DMS 273 (cell line): Measurements from ENCODE around the gene CCN5.
A peak's percentile ranks its signal among the peaks of the same experiment; 100 is the strongest.
"Not testable (repeated sequence)": the region's sequence is repeated elsewhere in the genome, so short reads cannot be mapped to it uniquely, and the experiment has no call there.

Experiments
- DNase-seq: peaks from one replicate; lab custom pipeline; 2025; ENCODE audit not compliant: unreplicated experiment; lab: John Stamatoyannopoulos, UW

The CCN5 gene

GRCh38 chr20:44694159-44694558 is 21.0 kb upstream of the CCN5 start:
- DNase-seq, result no peak

DNA sequence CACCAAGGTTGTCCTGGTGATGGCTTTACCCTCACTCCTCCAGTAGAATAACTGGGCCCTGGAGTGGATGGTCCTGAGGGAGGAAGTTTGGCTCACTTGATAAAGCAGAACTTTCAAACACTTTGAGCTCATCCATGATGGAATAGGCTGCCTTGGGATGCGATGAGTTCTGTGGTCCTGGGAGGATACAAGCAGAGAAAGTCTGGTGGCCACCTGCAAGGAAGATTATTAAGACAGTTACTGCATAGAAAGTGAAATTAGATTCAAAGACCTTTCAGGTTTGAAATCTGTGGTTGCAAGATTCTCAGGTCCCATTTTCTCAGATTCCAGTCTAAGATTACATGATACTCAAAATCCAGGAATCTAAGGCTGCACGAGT is 19.9 kb upstream of the CCN5 start:
- DNase-seq, result no peak

GRCh38 chr20:44695674-44696300 is 19.4 kb upstream of the CCN5 start:
- peak; percentile 68 for DNase-seq

GRCh38 chr20:44696315-44696714 is 18.9 kb upstream of the CCN5 start:
- peak; percentile 54 for DNase-seq

DNA sequence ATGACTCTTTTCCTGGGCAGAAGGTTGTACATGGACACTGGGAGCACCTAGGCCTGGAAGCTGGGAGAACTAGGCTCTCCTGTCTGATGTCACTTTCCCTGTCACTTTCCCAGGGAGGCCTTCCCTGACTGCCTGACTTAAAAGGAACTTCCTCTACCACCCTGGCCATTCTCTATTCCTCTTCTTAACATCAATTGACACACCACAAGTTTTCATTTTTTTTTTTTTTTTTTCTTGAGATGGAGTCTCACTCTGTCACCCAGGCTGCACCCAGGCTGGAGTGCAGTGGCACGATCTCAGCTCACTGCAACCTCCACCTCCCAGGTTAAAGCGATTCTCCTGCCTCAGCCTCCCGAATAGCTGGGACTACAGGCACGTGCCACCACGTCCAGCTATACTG is 18.1 kb upstream of the CCN5 start:
- not testable (repeated sequence) for DNase-seq

DNA sequence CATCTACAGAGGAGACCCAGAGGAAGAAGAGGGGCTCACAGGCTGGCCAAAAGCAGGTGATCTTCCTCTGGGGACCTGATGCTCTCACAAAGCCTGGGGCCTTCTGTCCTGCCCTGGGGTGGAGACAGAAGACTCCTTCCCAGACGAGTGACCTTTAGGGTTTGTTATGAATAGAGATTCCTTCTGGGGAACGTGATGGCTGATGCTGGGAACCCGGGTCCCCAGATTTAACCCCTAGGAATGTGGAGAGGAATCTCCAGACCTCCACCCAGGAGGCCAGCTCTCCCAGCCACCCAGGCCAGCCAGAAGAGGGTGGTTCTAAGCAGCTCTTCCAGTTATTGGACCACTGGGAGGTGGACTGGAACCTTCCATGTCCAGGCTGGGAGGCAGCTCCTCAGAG is 16.8 kb upstream of the CCN5 start:
- DNase-seq, result no peak

- peak; percentile 77 for DNase-seq
These were observed 14.9 kb upstream of the CCN5 start for GRCh38 chr20:44700306-44700705.

DNA sequence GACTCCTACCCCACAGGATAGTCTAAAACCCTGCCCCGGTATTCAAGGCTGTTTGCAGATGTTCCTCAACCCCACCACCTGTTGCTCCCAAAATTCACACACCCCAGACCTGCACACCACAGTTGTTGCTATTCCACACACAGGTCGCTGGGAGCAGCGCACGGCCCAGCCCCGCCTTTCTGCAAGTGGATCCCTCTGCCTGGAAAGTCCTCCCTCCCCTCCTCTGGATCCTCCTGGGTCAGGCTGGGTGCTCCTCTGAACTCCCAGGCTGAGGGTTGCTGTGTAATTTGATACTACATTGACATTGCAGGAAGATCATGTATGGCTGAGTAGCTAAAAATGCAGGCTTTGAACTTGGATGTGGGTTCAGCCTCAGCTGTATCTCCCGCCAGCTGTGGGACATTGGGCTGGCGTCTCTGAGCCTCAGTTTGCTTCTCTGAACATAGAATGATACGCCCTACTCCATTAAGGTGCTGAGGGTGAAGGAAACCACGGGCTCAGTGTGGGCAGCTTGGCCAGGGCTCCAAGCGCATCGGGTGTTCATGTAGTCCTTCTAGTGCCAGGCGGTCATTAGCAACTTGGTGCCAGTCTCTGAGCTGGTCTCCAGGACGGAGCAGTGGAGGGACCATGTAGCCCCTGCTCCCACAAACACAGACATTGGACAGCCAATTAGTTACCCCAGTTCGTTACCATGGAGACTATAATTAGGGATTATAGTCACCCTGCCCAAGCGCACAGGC is 13.9 kb upstream of the CCN5 start:
- DNase-seq, result peak; percentile 69

DNA sequence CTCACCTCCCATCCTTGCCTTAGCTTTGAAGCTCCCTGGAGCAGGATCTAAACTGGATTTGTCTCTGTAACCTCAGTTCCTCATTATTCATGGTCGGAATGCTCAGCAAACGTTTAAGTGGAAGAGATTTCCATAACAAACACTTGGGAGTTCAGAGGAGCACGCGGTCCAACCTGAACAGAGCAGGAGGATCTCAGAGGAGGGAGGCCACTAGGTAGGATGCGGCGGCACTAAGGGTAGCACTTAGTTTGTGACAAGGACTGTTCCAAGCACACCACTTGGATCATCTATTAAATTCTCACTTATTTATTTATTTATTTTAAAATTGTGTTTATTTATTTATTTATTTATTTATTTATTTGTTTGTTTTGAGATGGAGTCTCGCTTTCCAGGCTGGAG is 13.3 kb upstream of the CCN5 start:
- peak; percentile 34 for DNase-seq

- peak; percentile 89 for DNase-seq
These were observed 12.4 kb upstream of the CCN5 start for GRCh38 chr20:44702776-44703175.

DNA sequence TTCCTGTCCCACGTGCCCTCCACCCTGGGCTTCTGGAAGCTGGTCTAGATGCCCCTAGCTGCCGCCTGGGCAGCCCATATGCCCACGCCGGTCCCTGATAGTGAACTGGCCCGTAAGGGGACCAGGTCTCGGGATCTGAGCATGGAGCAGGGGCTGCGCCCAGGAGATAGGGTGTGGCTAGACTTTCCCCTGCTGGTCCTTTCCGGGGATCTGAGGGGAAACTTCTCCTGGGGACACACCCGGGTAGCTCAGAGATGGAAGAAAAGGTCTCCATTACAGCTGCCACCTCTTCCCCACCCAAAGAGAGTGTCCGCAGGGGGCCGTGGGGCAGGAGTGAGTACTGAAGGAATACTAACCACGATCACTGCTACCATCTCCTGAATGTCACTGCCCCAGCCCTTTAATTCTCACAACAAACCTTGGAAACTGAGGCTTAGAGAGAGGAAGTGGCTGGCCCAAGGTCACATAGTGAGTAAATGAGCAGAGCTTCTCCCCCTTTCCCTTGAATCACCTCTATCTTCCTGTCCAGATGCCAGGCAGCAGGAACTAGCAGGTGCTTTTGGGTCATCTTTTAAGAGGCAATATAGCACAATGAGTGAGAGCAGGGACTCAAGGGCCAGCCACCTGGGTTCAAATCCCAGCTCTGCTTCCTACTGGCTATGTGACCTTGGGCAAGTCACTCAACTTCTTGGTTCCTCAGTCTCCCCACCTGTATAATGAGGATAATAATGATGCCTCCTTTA is 11.8 kb upstream of the CCN5 start:
- peak; percentile 48 for DNase-seq

DNA sequence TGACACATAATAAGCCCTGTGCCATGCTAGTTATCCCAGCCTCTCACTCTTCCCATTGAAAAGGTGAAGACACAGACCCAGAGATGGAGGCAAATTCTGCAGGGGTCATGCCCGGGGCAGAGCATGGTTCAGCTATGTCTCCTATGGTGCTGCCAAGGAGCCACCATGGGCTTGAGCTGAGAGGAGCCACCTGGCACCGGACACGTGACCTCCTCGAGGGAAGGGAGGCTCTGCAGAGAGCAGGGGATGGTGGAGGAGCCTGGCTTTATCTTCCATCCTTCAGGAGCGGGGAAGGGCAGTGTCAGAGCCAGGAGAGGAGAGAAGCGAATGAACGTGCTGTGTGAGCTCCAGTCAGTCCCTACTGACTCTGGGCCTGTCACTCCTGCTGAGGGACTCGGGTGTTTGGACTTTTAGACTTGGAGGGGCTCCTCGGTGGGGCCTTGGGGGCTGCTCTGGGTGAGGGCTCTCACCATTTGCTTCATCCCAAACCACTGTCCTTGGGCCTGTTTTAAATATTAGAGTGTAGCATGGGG is 11.1 kb upstream of the CCN5 start:
- no peak for DNase-seq

DNA sequence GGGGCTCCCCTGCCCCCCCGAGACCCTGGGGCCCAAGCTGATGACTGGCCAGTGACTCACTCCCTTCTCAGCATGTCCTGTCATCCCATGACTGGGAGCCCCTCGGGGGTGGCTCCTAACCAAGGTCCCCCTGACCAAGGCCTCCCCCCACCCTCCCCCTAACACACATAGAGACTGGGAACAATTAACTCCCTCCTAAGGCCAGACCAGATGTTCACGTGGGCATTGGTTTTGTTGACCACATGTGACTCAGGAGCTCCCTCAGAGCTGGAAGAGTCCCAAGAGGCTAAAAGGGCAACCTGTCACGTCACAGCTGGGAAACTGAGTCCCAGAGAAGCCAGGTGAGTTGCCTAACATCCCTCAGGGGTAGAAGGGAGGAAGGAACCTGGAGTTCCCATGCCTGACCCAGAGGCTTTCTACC is 10.6 kb upstream of the CCN5 start:
- no peak for DNase-seq

GRCh38 chr20:44705364-44706094 is 9.6 kb upstream of the CCN5 start:
- DNase-seq, result no peak

- peak; percentile 31 for DNase-seq
These were observed 8.7 kb upstream of the CCN5 start for GRCh38 chr20:44706301-44707017.

DNA sequence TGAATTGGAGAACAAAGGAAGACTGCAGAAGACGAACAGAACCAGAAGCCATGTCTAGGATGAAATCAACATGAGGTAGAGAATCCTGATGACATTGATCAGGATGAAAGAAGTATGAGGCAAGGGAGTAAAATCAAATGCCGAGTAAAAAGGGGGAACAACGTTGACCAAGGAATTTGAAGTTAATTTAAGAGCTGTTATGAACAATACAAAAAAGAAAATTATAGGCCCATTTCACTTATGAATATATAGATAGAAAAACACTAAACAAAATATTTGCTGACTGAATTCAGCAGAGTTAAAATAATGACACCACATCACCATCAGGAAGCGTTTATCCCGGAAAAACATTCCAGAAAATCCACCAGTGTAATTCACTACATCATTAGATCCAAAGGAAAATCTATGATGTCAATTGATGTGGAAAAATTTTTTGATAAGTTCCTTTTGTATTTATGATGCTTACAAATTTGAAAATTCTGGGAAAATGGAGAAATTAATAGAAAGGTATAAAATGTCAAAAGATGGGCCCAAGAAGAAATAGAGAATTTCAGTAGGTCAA is 8.1 kb upstream of the CCN5 start:
- DNase-seq, result no peak

- DNase-seq, result no peak
These were observed 5.8 kb upstream of the CCN5 start for GRCh38 chr20:44709380-44709779.

- DNase-seq, result no peak
These were observed 5.4 kb upstream of the CCN5 start for GRCh38 chr20:44709797-44710196.

DNA sequence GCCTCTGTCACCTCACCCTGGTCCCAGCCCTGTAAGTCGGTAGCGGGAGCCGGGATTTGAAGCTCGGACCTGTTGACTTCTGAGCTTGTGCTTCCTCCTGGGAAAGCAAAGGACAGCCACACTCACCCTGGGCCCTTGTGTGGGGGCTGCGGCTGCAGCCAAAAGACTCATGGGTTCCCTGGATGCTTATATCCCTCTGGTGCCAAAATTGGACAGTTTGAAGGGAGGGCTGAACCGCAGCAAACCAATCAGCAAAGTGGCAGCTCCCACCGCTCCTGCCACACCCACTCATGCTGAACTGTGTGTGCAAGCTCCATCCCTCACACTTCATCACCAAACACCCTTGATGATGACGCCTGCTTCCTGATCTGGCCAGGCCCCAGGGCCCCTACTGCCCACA is 3.9 kb upstream of the CCN5 start:
- no peak for DNase-seq

DNA sequence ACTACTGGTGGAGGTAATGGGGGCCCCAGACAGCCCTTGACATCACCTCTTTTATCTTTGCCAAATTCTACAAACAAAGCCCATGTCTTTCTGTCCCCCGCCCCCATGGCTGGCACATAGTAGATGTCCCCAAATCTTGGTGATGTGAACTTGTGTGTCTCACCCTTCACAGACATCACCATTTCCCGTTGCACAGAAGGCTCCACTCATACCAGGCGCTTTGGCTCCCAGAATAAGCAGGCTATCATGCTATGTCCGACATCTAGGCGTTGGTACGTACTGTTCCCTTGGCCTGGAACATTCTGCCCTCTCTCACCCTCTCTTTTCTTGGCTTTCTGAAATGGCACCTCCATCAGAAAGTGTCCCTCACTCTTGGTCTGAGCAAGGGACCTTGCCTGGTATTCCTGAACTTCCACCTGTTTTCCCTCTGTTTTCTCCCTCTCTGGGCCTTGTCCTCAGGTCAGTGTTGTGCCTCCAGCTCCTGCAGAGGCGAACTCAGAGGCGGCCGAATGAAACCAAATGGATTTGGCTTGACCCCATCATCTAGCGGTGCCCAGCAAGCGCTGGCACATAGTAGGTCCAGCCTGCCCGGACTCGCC is 968 bp upstream of the CCN5 start:
- DNase-seq, result no peak
